ENCODE data around the gene NINJ2.

DNA sequence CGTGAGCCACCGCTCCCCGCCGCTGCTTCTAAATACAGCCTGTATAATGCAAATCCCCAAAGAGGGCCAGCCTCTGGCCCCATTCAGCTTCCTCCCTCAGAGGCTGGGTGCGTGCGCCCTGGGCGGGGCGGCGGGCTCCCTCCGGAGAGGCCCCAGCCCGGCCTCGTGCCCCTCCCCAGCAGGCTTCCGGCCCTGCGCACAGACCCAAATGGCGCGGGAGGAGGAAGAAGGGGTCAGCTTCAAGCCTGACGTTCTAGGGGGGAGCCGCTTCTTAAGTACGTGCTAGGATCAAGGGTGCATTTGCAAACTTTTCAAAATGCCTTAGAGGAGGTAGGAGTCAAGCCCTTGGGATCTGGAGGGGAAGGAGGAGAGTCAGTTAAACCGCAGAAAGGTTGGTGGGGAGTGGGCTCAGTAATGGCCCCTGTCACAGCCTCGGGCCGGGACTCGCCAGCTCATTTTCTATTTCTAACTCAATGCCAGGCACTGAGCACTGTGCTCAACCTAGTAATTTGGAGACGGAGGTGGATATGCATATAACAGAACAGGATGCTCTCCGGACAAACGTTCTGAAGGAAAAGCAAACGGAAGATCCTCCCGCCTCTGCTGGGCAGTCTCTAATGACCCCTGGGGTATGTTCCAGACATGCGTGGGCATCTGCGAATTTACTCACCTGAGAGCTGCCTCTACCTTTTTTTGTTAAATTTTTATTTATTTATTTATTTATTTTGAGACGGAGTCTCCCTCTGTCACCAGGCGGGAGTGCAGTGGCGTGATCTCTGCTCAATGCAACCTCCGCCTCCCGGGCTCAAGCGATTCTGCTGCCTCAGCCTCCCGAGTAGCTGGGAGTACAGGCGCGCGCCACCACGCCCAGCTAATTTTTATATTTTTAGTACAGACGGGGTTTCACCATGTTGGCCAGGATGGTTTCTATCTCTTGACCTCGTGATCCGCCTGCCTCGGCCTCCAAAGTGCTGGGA, 32.3 kb downstream of the NINJ2 start:
- TF ChIP-seq, protein P1, sequence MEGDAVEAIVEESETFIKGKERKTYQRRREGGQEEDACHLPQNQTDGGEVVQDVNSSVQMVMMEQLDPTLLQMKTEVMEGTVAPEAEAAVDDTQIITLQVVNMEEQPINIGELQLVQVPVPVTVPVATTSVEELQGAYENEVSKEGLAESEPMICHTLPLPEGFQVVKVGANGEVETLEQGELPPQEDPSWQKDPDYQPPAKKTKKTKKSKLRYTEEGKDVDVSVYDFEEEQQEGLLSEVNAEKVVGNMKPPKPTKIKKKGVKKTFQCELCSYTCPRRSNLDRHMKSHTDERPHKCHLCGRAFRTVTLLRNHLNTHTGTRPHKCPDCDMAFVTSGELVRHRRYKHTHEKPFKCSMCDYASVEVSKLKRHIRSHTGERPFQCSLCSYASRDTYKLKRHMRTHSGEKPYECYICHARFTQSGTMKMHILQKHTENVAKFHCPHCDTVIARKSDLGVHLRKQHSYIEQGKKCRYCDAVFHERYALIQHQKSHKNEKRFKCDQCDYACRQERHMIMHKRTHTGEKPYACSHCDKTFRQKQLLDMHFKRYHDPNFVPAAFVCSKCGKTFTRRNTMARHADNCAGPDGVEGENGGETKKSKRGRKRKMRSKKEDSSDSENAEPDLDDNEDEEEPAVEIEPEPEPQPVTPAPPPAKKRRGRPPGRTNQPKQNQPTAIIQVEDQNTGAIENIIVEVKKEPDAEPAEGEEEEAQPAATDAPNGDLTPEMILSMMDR (IDR thresholded peaks at IDR 0.05) = no peak
- no peak for TF ChIP-seq EP300 (IDR thresholded peaks at IDR 0.05; ENCODE audit: low read depth)
